ENCODE data around the gene N4BP2. TPM values are rescaled to one million over a fixed set of nuclear protein-coding genes. Genes with fewer than 3 reads are reported as not detected.
A peak's percentile ranks its signal among the peaks of the same experiment; 100 is the strongest.
"Not testable (repeated sequence)": the region's sequence is repeated elsewhere in the genome, so short reads cannot be mapped to it uniquely, and the experiment has no call there.

The N4BP2 gene
- total RNA-seq: 5.1 and 5.8 TPM in 2 replicates

DNA sequence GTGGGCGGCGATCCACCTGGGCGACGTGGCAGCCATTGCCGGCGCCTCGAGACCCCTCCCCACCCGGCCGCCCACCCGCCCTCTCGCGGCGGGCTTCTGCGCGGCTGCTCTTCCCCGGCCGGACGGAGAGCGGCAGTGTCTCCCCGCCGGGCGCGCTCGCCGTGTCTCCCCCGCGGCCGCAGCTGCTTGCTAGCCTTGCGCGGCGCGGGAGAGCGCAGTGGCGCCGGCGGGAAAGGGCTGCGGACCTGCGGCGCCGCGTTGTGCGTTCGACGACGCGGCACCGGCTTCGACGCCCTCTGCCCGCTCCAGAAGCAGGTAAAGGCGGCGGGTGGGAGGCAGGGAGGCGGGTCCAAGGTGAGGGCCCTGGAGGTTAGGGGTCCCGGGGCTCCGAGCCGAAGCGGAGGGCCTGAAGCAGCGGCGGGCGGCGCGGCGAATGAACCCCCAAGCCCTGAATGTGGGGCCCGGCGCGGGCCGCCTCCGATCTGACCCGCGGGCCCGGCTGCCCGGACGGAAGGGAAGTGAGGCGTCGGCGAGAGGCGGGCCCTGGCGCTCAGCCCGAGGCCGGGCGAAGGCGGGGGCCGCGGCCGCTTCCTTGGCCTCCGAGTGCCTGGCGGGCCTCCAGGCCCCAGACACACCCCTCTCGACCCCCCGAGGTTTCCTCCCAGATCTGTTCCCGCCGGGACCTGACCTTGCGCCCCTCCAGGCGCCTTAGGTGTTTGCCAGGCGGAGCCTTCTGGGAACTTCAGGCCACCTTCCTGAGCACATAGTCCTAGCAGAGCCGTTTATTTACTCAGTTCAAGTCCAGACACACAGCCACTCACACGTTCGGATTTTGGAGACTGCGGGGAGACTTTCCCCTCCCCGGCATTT is at the start of gene N4BP2:
Gene N4BP2 (plus strand): TSS at position 135 of the 870 bp plus-strand sequence. CDS start 40,491 bp downstream, outside the sequence.
- no peak for DNase-seq (ENCODE audit: low read depth)
- peak within 1 kb of the TSS; percentile 65 for H3K4me3 ChIP-seq (ENCODE audit: low read depth, low read length)
- peak; percentile 59 for TF ChIP-seq CTCF (conservative IDR thresholded peaks at IDR 0.05; ENCODE audit: low read depth, low read length)

- DNase-seq (ENCODE audit: low read depth): no peak
- TF ChIP-seq CTCF (conservative IDR thresholded peaks at IDR 0.05; ENCODE audit: low read depth, low read length): no peak
Measured at GRCh38 chr4:40016007-40016406, 40.6 kb upstream of the N4BP2 start.

DNA sequence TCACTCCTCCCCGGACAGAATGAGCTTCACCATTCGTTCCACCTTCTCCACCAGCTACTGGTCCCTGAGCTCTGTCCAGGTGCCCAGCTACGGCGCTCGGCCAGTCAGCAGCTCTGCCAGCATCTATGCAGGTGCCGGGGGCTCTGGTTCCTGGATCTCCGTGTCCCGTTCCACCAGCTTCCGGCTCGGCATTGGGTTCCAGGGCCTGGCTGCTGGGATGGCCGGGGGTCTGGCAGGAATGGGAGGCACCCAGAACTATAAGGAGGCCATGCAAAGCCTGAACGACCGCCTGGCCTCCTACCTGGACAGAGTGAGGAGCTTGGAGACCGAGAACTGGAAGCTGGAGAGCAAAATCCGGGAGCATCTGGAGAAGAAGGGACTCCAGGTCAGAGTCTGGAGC is 36.4 kb upstream of the N4BP2 start:
- no peak for TF ChIP-seq CTCF (conservative IDR thresholded peaks at IDR 0.05; ENCODE audit: low read depth, low read length)
- no peak overlapping the region for H3K4me3 ChIP-seq (ENCODE audit: low read depth, low read length)
- no peak for DNase-seq (ENCODE audit: low read depth)

More at GRCh38 chr4:40016007-40016406, 40.6 kb upstream of the N4BP2 start:
- no peak overlapping the region for H3K4me3 ChIP-seq (ENCODE audit: low read depth, low read length)

DNA sequence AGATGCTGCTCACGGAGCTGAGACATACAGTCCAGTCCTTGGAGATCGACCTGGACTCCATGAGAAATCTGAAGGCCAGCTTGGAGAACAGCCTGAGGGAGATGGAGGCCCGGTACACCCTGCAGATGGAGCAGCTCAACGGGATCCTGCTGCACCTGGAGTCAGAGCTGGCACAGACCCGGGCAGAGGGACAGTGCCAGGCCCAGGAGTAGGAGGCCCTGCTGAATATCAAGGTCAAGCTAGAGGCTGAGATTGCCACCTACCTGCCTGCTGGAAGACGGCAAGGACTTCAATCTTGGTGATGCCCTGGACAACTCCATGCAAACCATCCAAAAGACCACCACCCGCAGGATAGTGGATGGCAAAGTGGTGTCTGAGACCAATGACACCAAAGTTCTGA is 35.5 kb upstream of the N4BP2 start:
- H3K4me3 ChIP-seq (ENCODE audit: low read depth, low read length); DNase-seq (ENCODE audit: low read depth): not testable (repeated sequence)

- not testable (repeated sequence) for H3K4me3 ChIP-seq (ENCODE audit: low read depth, low read length); DNase-seq (ENCODE audit: low read depth)
Measured at GRCh38 chr4:40024049-40024448, 32.6 kb upstream of the N4BP2 start.

DNA sequence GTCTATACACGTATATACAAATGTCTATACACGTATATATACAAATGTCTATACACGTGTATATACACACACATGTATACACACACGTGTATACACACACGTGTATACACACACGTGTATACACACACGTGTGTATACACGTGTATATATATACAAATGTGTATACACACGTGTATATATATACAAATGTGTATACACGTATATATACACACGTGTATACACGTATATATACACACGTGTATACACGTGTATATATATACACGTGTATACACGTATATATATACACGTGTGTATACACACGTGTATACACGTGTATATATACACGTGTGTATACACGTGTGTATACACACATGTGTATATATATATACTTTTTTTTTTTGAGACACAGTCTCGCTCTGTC is 23.9 kb upstream of the N4BP2 start:
- TF ChIP-seq CTCF (conservative IDR thresholded peaks at IDR 0.05; ENCODE audit: low read depth, low read length): no peak
- DNase-seq (ENCODE audit: low read depth): no peak
- no peak overlapping the region for H3K4me3 ChIP-seq (ENCODE audit: low read depth, low read length)

GRCh38 chr4:40033613-40034012 is 23.0 kb upstream of the N4BP2 start:
- no peak overlapping the region for H3K4me3 ChIP-seq (ENCODE audit: low read depth, low read length)
- no peak for TF ChIP-seq CTCF (conservative IDR thresholded peaks at IDR 0.05; ENCODE audit: low read depth, low read length)
- no peak for DNase-seq (ENCODE audit: low read depth)

GRCh38 chr4:40038977-40039376 is 17.7 kb upstream of the N4BP2 start:
- no peak for TF ChIP-seq CTCF (conservative IDR thresholded peaks at IDR 0.05; ENCODE audit: low read depth, low read length)
- DNase-seq (ENCODE audit: low read depth): no peak
- no peak overlapping the region for H3K4me3 ChIP-seq (ENCODE audit: low read depth, low read length)

Data from epithelial cell of proximal tubule (primary cell).